ENCODE measurements around the gene MAPK8IP3. TPM values are rescaled to one million over a fixed set of nuclear protein-coding genes. Genes with fewer than 3 reads are reported as not detected.

Gene MAPK8IP3
- total RNA-seq, 1 experiment from 2014 or later: 77.4 TPM

DNA sequence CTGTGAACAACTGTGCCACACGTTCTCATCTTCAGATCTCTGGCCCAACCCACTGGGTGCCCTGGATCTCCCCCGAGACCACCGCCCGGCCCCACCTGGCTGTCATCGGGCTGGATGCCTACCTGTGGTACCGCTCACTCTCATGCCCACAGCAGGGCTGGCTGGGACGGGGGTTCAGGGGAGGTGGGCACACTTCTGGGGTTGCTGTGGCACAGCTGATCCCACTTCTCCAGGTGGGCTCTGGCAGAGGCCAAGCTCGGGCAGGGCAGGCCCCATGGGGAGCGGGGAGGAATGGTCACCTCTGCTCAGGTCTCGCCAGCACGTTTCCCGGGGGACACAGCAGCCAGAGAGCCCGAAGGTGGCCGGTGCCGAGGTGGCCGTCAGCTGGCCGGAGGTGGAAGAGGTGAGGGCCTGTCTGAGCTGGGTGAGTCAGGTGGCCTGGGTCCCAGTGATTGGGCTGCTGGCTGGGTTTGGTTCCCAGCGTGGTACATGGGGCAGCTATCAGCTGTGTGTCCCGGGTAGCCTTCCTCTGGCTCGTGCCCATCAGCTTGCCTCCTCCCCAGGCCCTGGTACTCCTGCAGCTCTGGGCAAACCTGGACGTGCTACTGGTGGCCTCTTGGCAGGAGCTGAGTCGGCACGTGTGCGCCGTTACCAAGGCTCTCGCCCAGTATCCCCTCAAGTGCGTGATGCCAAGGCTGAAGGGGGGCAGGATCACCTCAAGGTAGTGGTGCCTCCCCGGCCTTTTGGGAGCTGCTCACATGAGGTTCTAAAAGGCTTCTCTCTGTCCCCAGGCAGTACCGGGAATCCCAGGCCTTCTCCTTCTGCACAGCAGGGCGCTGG lies 69.2 kb downstream of the MAPK8IP3 start:
- no peaks in the 10 kb centered on the region for H3K27me3 Mint-ChIP-seq (ENCODE audit: insufficient read depth, unreplicated experiment)
- BruUV-seq (replicated peaks): no TSS peak
- TF ChIP-seq, protein P1, sequence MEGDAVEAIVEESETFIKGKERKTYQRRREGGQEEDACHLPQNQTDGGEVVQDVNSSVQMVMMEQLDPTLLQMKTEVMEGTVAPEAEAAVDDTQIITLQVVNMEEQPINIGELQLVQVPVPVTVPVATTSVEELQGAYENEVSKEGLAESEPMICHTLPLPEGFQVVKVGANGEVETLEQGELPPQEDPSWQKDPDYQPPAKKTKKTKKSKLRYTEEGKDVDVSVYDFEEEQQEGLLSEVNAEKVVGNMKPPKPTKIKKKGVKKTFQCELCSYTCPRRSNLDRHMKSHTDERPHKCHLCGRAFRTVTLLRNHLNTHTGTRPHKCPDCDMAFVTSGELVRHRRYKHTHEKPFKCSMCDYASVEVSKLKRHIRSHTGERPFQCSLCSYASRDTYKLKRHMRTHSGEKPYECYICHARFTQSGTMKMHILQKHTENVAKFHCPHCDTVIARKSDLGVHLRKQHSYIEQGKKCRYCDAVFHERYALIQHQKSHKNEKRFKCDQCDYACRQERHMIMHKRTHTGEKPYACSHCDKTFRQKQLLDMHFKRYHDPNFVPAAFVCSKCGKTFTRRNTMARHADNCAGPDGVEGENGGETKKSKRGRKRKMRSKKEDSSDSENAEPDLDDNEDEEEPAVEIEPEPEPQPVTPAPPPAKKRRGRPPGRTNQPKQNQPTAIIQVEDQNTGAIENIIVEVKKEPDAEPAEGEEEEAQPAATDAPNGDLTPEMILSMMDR (IDR thresholded peaks at IDR 0.05; ENCODE audit: unreplicated experiment): no peak
- no peak for DNase-seq (ENCODE audit: unreplicated experiment)
- H3K4me1 Mint-ChIP-seq (ENCODE audit: insufficient read depth, unreplicated experiment): peaks cover 4% of the 10 kb centered on the region
- H3K27ac Mint-ChIP-seq (ENCODE audit: low read depth, unreplicated experiment): peak overlapping the region; percentile 23
- POLR2A ChIA-PET: interaction anchor here (0.6 to 7.7 kb wide), 5 partner anchors 6 to 439 kb away, joined by 3 to 137 read pairs (median 5); partner anchors contain the start of genes NUBP2, PGP, RPS2 and SPSB3
- peaks cover 56% of the 10 kb centered on the region for H3K36me3 Mint-ChIP-seq (ENCODE audit: insufficient read depth, unreplicated experiment)
- intact Hi-C loops (cut with micrococcal nuclease): no loop called here
- CTCF ChIA-PET: interaction anchor here (0.7 to 1.7 kb wide), 4 partner anchors 51 to 230 kb away, joined by 3 to 7 read pairs (median 4); partner anchors contain the start of gene MAPK8IP3
- no peaks in the 10 kb centered on the region for H3K9me3 Mint-ChIP-seq (ENCODE audit: unreplicated experiment)
- no peak overlapping the region for H3K4me3 Mint-ChIP-seq (ENCODE audit: unreplicated experiment)

DNA sequence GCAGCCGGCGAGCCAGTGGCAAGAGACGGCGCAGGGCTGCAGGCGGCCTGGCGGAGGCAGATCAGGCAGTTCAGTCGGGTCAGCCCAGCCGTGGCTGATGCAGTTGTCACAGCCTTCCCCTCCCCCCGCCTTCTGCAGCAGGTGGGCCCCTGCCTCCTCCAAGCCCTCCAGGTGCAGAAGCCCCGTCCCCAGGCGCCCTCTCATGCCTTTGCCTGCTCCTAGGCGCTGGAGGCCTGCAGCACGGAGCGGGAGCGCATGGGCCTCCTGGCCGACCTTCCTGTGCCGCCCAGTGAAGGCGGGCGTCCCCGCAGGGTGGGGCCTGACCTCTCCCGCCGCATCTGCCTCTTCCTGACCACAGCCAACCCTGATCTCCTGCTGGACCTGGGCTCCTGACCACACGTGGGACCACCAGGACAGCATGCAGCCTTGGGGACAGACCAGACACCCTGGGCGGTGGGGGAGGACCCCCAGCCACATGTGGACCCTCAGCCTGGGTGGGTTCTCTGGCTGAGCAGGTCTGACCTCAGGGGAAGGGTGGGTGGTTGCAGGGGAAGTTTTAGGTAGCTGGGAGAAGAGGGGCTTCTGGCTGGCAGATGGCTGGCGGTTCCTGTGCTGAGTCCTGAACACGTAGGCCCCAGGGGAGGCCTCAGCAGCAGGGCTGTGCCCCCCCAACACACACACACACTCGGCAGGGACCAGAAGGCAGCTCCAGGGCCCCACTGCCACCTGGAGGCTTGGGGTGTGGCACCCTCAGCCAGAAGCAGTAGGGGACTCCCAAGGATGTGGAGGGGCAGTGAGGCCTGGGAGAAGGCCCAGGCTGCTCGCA lies 70.1 kb downstream of the MAPK8IP3 start:
- ChIA-PET CTCF (no interaction called here), POLR2A (interaction anchor here (0.8 to 5.9 kb wide), 2 partner anchors 31 to 188 kb away, joined by 3 to 95 read pairs; no protein-coding TSS in a partner anchor)
- TF ChIP-seq, protein P1 (IDR thresholded peaks at IDR 0.05; ENCODE audit: unreplicated experiment): no peak
- H3K36me3 Mint-ChIP-seq (ENCODE audit: insufficient read depth, unreplicated experiment): peaks cover 54% of the 10 kb centered on the region
- no peak for DNase-seq (ENCODE audit: unreplicated experiment)
- intact Hi-C loops (cut with micrococcal nuclease): no loop called here
- H3K27me3 Mint-ChIP-seq (ENCODE audit: insufficient read depth, unreplicated experiment): no peaks in the 10 kb centered on the region
- H3K4me1 Mint-ChIP-seq (ENCODE audit: insufficient read depth, unreplicated experiment): peaks cover under 1% of the 10 kb centered on the region
- H3K9me3 Mint-ChIP-seq (ENCODE audit: unreplicated experiment): no peaks in the 10 kb centered on the region
- H3K27ac Mint-ChIP-seq (ENCODE audit: low read depth, unreplicated experiment): no peak overlapping the region
- BruUV-seq (replicated peaks): no TSS peak
- no peak overlapping the region for H3K4me3 Mint-ChIP-seq (ENCODE audit: unreplicated experiment)

DNA sequence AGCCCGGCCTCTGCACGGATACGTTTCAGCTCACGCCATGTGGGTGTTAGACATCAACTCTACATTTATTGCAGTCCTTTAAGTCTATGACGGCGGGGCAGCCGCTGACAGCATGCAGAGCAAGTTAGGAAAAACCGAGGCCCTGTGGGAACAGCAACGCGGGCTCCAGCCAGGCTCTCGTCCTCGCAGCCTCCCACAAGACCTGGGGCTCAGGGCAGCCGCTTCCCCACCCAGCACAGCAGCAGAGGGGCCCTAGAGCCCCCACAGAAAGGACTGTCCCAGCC lies 70.6 kb downstream of the MAPK8IP3 start:
- intact Hi-C loops (cut with micrococcal nuclease): no loop called here
- no peaks in the 10 kb centered on the region for H3K27me3 Mint-ChIP-seq (ENCODE audit: insufficient read depth, unreplicated experiment)
- TF ChIP-seq, protein P1 (IDR thresholded peaks at IDR 0.05; ENCODE audit: unreplicated experiment): no peak
- no TSS peak for BruUV-seq (replicated peaks)
- peaks cover 4% of the 10 kb centered on the region for H3K4me1 Mint-ChIP-seq (ENCODE audit: insufficient read depth, unreplicated experiment)
- no peak overlapping the region for H3K4me3 Mint-ChIP-seq (ENCODE audit: unreplicated experiment)
- H3K36me3 Mint-ChIP-seq (ENCODE audit: insufficient read depth, unreplicated experiment): peaks cover 57% of the 10 kb centered on the region
- POLR2A ChIA-PET: interaction anchor here (0.8 kb wide), 1 partner anchor 187 kb away, joined by 3 read pairs; no protein-coding TSS in a partner anchor
- DNase-seq (ENCODE audit: unreplicated experiment): no peak
- no peaks in the 10 kb centered on the region for H3K9me3 Mint-ChIP-seq (ENCODE audit: unreplicated experiment)
- CTCF ChIA-PET: no interaction called here
- H3K27ac Mint-ChIP-seq (ENCODE audit: low read depth, unreplicated experiment): no peak overlapping the region

DNA sequence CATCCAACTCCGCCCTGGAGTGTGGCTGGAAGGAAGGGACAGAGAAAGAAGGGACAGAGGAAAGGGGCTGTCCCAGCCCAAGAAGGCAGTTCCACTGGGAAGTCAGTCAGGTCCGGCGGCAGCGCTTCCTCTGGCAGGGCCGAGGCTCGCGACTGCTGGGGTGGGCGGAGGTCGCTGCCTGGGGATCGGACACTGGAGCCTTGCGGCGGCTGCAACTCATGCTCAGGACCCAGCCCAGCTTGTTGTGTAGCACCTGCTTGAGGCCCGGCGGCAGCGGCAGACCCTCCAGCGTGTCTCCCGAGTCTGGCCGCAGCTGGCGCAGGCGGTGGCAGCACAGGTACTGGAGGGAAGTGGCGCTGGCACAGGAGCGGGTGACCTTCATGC lies 71.0 kb downstream of the MAPK8IP3 start:
- H3K36me3 Mint-ChIP-seq (ENCODE audit: insufficient read depth, unreplicated experiment): peaks cover 54% of the 10 kb centered on the region
- DNase-seq (ENCODE audit: unreplicated experiment): no peak
- no TSS peak for BruUV-seq (replicated peaks)
- H3K27me3 Mint-ChIP-seq (ENCODE audit: insufficient read depth, unreplicated experiment): no peaks in the 10 kb centered on the region
- intact Hi-C loops (cut with micrococcal nuclease): no loop called here
- ChIA-PET CTCF (no interaction called here), POLR2A (no interaction called here)
- no peak overlapping the region for H3K4me3 Mint-ChIP-seq (ENCODE audit: unreplicated experiment)
- no peak overlapping the region for H3K27ac Mint-ChIP-seq (ENCODE audit: low read depth, unreplicated experiment)
- TF ChIP-seq, protein P1 (IDR thresholded peaks at IDR 0.05; ENCODE audit: unreplicated experiment): no peak
- H3K9me3 Mint-ChIP-seq (ENCODE audit: unreplicated experiment): no peaks in the 10 kb centered on the region
- H3K4me1 Mint-ChIP-seq (ENCODE audit: insufficient read depth, unreplicated experiment): peaks cover 4% of the 10 kb centered on the region

Measured in MCF 10A (cell line).